Spleen (tissue), 11 donors: ENCODE measurements around the gene ALOXE3. TPM values are rescaled to one million over a fixed set of nuclear protein-coding genes. Genes with fewer than 3 reads are reported as not detected.
A peak's percentile ranks its signal among the peaks of the same experiment; 100 is the strongest.

Experiments used
- DNase-seq: peaks from one replicate; pipeline ENCODE4 v3.0.0-alpha.2; 2020
- H3K27ac ChIP-seq, 8 donors: fragments of 200-600 bp; sonication (generic) in 7 of 8; 1 replicate in 4 of 8; 2 replicates in 4 of 8; pipeline versions ENCODE4 v1.5.0 to v1.8.0; 2016 to 2021; ENCODE audit warnings: inconsistent platforms in 4 of 8, mild to moderate bottlenecking in 4 of 8, moderate library complexity in 1 of 8
- H3K27me3 ChIP-seq, 7 donors: fragments of 200-600 bp; sonication (generic) in 6 of 7; replicated peaks in 1 of 7; 1 replicate in 4 of 7; 2 replicates in 3 of 7; pipeline versions ENCODE4 v1.5.0 to v1.8.0; 2016 to 2021; ENCODE audit warnings: inconsistent platforms in 3 of 7, mild to moderate bottlenecking in 1 of 7
- H3K36me3 ChIP-seq, 6 donors: fragments of 200-600 bp; sonication (generic) in 5 of 6; 1 replicate in 4 of 6; 2 replicates in 2 of 6; pipeline versions ENCODE4 v1.5.0 to v1.8.0; 2016 to 2021; ENCODE audit warnings: inconsistent platforms in 2 of 6
- H3K4me1 ChIP-seq, 6 donors: fragments of 200-600 bp; sonication (generic) in 5 of 6; 1 replicate in 3 of 6; 2 replicates in 3 of 6; pipeline versions ENCODE4 v1.5.0 to v1.8.0; 2016 to 2021; ENCODE audit warnings: inconsistent platforms in 3 of 6
- H3K4me3 ChIP-seq, 8 donors: fragments of 200-600 bp; sonication (generic) in 7 of 8; 1 replicate in 4 of 8; 2 replicates in 4 of 8; pipeline versions ENCODE4 v1.5.0 to v1.8.0; 2016 to 2021; ENCODE audit warnings: inconsistent platforms in 4 of 8, mild to moderate bottlenecking in 4 of 8, moderate library complexity in 2 of 8
- H3K9me3 ChIP-seq, 8 donors: fragments of 200-600 bp; sonication (generic) in 7 of 8; 1 replicate in 4 of 8; 2 replicates in 4 of 8; pipeline versions ENCODE4 v1.5.0 to v1.8.0; 2016 to 2021; ENCODE audit warnings: inconsistent platforms in 4 of 8
- POLR2A ChIP-seq, 3 donors: fragments of 450-650 bp; IDR thresholded peaks; one replicate each; pipeline ENCODE4 v1.5.1; 2017; ENCODE audit warnings: antibody characterized with exemption in 3 of 3, mild to moderate bottlenecking in 1 of 3
- POLR2AphosphoS5 ChIP-seq, 3 donors: sonication (generic); formaldehyde crosslinking; IDR thresholded peaks; one replicate each; pipeline ENCODE4 v1.5.1; 2017; ENCODE audit warnings: antibody characterized with exemption in 3 of 3
- WGBS, 5 donors: extraction: QIAGEN DNeasy Blood & Tissue Kit in 3 of 5; methylation state at CpG; one replicate each; pipeline versions ENCODE4 v1.1.5 to v1.1.7; 2013 to 2018; 5-methylcytosine and 5-hydroxymethylcytosine counted together
- intact Hi-C: fragments of 100-400 bp; cut with DNase I; formaldehyde crosslinking; loops from one replicate; pipeline ENCODE4 v1.15.0; 2023; ENCODE audit warnings: low total_unique reads
- polyA plus RNA-seq, 3 donors: library from polyadenylated mRNA; stranded (reverse); fragments of 200-250 nt; gene quantifications; one replicate each; pipeline ENCODE4 v1.2.1, GENCODE V29; 2013
- total RNA-seq, 7 donors: library from RNA; depleted of rRNA in 3 of 7; stranded (reverse); fragments of >200 nt in 3 of 7; fragmentation: NEBNext Ultra II Directional in 4 of 7; extraction: Animal tissue kit (Norgen Biotek cat#: 25700) in 4 of 7; gene quantifications; one replicate each; pipeline versions ENCODE4 v1.1.0 to v1.2.1, GENCODE V29; 2016 to 2021
- TF ChIP-seq, protein P1 (sequence below), 11 experiments: fragments of 200-600 bp in 7 of 11; fragments of 450-650 bp in 4 of 11; sonication (generic) in 4 of 11; IDR thresholded peaks in 8 of 11; conservative IDR thresholded peaks in 3 of 11; 1 replicate in 7 of 11; 2 replicates in 4 of 11; pipeline versions ENCODE4 v1.4.0 to v1.8.0; 2016 to 2021; ENCODE audit warnings: antibody characterized with exemption in 11 of 11, inconsistent platforms in 4 of 11, mild to moderate bottlenecking in 1 of 11
- donor health status: healthy with polysubstance abuse.
- donor health status: DM: no; HTN: no; CAD: no; lungs with moderate emphysema.
- donor health status: DM: no; HTN: no; CAD: no.
- donor health status: Bipolar disorder and iron deficiency.
- donor health status: healthy.
- donor health status: DM: no; HTN: no; CAD: no.
- donor health status: DM: yes; HTN: yes; CAD: no.

ALOXE3 gene
- total and polyA plus RNA-seq, 10 donors, result 0.03 TPM; not detected in 9

GRCh38 chr17:8067806-8068205 is 50.5 kb downstream of the ALOXE3 start:
- Histone ChIP-seq H3K4me1 (peaks cover 2 to 39% (median 11%) of the 10 kb centered on the region in 6 donors), H3K9me3 (no peaks in the 10 kb centered on the region), H3K27ac (no peak overlapping the region), H3K4me3 (no peak overlapping the region), H3K36me3 (no peaks in the 10 kb centered on the region), H3K27me3 (peaks cover 0 to 72% (median 41%) of the 10 kb centered on the region in 7 donors)
- peak; percentile 63 for DNase-seq
- 65 to 80% (median 68%) methylated on average over 4 of the region's 4 CpGs for WGBS, 5 donors
- TF ChIP-seq, protein P1, sequence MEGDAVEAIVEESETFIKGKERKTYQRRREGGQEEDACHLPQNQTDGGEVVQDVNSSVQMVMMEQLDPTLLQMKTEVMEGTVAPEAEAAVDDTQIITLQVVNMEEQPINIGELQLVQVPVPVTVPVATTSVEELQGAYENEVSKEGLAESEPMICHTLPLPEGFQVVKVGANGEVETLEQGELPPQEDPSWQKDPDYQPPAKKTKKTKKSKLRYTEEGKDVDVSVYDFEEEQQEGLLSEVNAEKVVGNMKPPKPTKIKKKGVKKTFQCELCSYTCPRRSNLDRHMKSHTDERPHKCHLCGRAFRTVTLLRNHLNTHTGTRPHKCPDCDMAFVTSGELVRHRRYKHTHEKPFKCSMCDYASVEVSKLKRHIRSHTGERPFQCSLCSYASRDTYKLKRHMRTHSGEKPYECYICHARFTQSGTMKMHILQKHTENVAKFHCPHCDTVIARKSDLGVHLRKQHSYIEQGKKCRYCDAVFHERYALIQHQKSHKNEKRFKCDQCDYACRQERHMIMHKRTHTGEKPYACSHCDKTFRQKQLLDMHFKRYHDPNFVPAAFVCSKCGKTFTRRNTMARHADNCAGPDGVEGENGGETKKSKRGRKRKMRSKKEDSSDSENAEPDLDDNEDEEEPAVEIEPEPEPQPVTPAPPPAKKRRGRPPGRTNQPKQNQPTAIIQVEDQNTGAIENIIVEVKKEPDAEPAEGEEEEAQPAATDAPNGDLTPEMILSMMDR (IDR thresholded peaks at IDR 0.05 in 8 of 11, conservative IDR thresholded peaks at IDR 0.05 in 3 of 11), result no peak
- TF ChIP-seq POLR2AphosphoS5 (IDR thresholded peaks at IDR 0.05) (no peak), POLR2A (IDR thresholded peaks at IDR 0.05) (no peak)
- intact Hi-C loops, result no loop called here

- TF ChIP-seq, protein P1 (IDR thresholded peaks at IDR 0.05 in 8 of 11, conservative IDR thresholded peaks at IDR 0.05 in 3 of 11), result no peak
- TF ChIP-seq POLR2A (IDR thresholded peaks at IDR 0.05), result no peak
- TF ChIP-seq POLR2AphosphoS5 (IDR thresholded peaks at IDR 0.05), result no peak
- intact Hi-C loops, result no loop called here
- DNase-seq, result peak; percentile 56
- H3K4me1 ChIP-seq, result peaks cover 0 to 36% (median 4%) of the 10 kb centered on the region in 6 donors
- H3K27ac ChIP-seq, result no peak overlapping the region
- peaks cover 0 to 72% (median 40%) of the 10 kb centered on the region in 7 donors for H3K27me3 ChIP-seq
- H3K4me3 ChIP-seq, result no peak overlapping the region
- no peaks in the 10 kb centered on the region for H3K9me3 ChIP-seq
- no peaks in the 10 kb centered on the region for H3K36me3 ChIP-seq
- WGBS, 5 donors, result 66 to 83% (median 78%) methylated on average over 10 to 15 of the region's 15 CpGs
Observed at GRCh38 chr17:8066841-8067775, 51.2 kb downstream of the ALOXE3 start.

- H3K27ac ChIP-seq, result no peak overlapping the region
- peaks cover 0 to 30% (median 3%) of the 10 kb centered on the region in 6 donors for H3K4me1 ChIP-seq
- H3K36me3 ChIP-seq, result no peaks in the 10 kb centered on the region
- DNase-seq, result peak; percentile 55
- H3K27me3 ChIP-seq, result peaks cover 0 to 71% (median 50%) of the 10 kb centered on the region in 7 donors
- H3K4me3 ChIP-seq, result no peak overlapping the region
- TF ChIP-seq, protein P1 (IDR thresholded peaks at IDR 0.05 in 8 of 11, conservative IDR thresholded peaks at IDR 0.05 in 3 of 11), result no peak
- TF ChIP-seq POLR2AphosphoS5 (IDR thresholded peaks at IDR 0.05) (no peak), POLR2A (IDR thresholded peaks at IDR 0.05) (no peak)
- 36 to 49% (median 44%) methylated on average over 6 of the region's 6 CpGs for WGBS, 5 donors
- intact Hi-C loops, result no loop called here
- H3K9me3 ChIP-seq, result no peaks in the 10 kb centered on the region
Observed at GRCh38 chr17:8064561-8065019, 53.7 kb downstream of the ALOXE3 start.
